Measurements from ENCODE around the gene LRRIQ1. TPM values are rescaled to one million over a fixed set of nuclear protein-coding genes. Genes with fewer than 3 reads are reported as not detected.
"Not testable (repeated sequence)": the region's sequence is repeated elsewhere in the genome, so short reads cannot be mapped to it uniquely, and the experiment has no call there.

Gene LRRIQ1
- polyA plus RNA-seq, 1 donor from 2014 or later: 11.8 TPM

- Histone ChIP-seq H2AFZ (ENCODE audit: low read depth, low read length) (no peak overlapping the region), H3K9me3 (ENCODE audit: low read length) (no peaks in the 10 kb centered on the region), H3K36me3 (ENCODE audit: insufficient read depth, low read length) (no peaks in the 10 kb centered on the region), H3K9ac (ENCODE audit: low read length) (no peak overlapping the region), H3K27ac (ENCODE audit: low read length) (no peak overlapping the region), H3K79me2 (replicated peaks; ENCODE audit: insufficient read depth, low read length) (no peaks in the 10 kb centered on the region), H3F3A (ENCODE audit: insufficient read depth, low read length, poor library complexity, severe bottlenecking) (no peaks in the 10 kb centered on the region), H4K20me1 (ENCODE audit: insufficient read depth) (no peaks in the 10 kb centered on the region), H3K4me2 (ENCODE audit: low read length) (no peak overlapping the region), H3K9me2 (ENCODE audit: insufficient read depth, low read length) (no peaks in the 10 kb centered on the region), H3K4me3 (ENCODE audit: low read length) (no peak overlapping the region), H3K27me3 (ENCODE audit: insufficient read depth, low read depth, low read length) (no peaks in the 10 kb centered on the region)
- TF ChIP-seq RAD21 (conservative IDR thresholded peaks at IDR 0.05) (no peak), TAF1 (IDR thresholded peaks at IDR 0.05; ENCODE audit: low read depth) (no peak), EP300 (conservative IDR thresholded peaks at IDR 0.05; ENCODE audit: poor library complexity, severe bottlenecking) (no peak), EZH2 (IDR thresholded peaks at IDR 0.05; ENCODE audit: borderline replicate concordance, insufficient read depth, low read length, poor library complexity, severe bottlenecking) (no peak), MXI1 (conservative IDR thresholded peaks at IDR 0.05; ENCODE audit: poor library complexity, severe bottlenecking) (no peak), POLR2AphosphoS5 (IDR thresholded peaks at IDR 0.05) (no peak), REST (IDR thresholded peaks at IDR 0.05; ENCODE audit: borderline replicate concordance) (no peak), SMC3 (conservative IDR thresholded peaks at IDR 0.05; ENCODE audit: poor library complexity) (no peak), CTCF (IDR thresholded peaks at IDR 0.05; ENCODE audit: poor library complexity, severe bottlenecking) (no peak)
These were observed 154.6 kb downstream of the LRRIQ1 start for GRCh38 chr12:85190728-85191127.

GRCh38 chr12:85203809-85204208, 167.7 kb downstream of the LRRIQ1 start:
- not testable (repeated sequence) for H3K9ac ChIP-seq (ENCODE audit: low read length); H4K20me1 ChIP-seq (ENCODE audit: insufficient read depth); H3K79me2 ChIP-seq (replicated peaks; ENCODE audit: insufficient read depth, low read length); H3K4me3 ChIP-seq (ENCODE audit: low read length); H3K27ac ChIP-seq (ENCODE audit: low read length); H3K36me3 ChIP-seq (ENCODE audit: insufficient read depth, low read length); H3F3A ChIP-seq (ENCODE audit: insufficient read depth, low read length, poor library complexity, severe bottlenecking); H2AFZ ChIP-seq (ENCODE audit: low read depth, low read length); H3K27me3 ChIP-seq (ENCODE audit: insufficient read depth, low read depth, low read length); H3K4me2 ChIP-seq (ENCODE audit: low read length); H3K9me3 ChIP-seq (ENCODE audit: low read length); H3K9me2 ChIP-seq (ENCODE audit: insufficient read depth, low read length)

- H3K4me3 ChIP-seq (ENCODE audit: low read length): no peak overlapping the region
- no peak for TF ChIP-seq TAF1 (IDR thresholded peaks at IDR 0.05; ENCODE audit: low read depth)
- no peak for TF ChIP-seq CTCF (IDR thresholded peaks at IDR 0.05; ENCODE audit: poor library complexity, severe bottlenecking)
- TF ChIP-seq MXI1 (conservative IDR thresholded peaks at IDR 0.05; ENCODE audit: poor library complexity, severe bottlenecking): no peak
- H2AFZ ChIP-seq (ENCODE audit: low read depth, low read length): no peak overlapping the region
These were observed 170.4 kb downstream of the LRRIQ1 start for GRCh38 chr12:85206543-85206942.

GRCh38 chr12:85224339-85224738, 188.2 kb downstream of the LRRIQ1 start:
- H3K9me3 ChIP-seq (ENCODE audit: low read length); H3K4me3 ChIP-seq (ENCODE audit: low read length); H3K79me2 ChIP-seq (replicated peaks; ENCODE audit: insufficient read depth, low read length); H3K27me3 ChIP-seq (ENCODE audit: insufficient read depth, low read depth, low read length); H3K4me2 ChIP-seq (ENCODE audit: low read length); H3K36me3 ChIP-seq (ENCODE audit: insufficient read depth, low read length); H3K9me2 ChIP-seq (ENCODE audit: insufficient read depth, low read length); H4K20me1 ChIP-seq (ENCODE audit: insufficient read depth); H3K9ac ChIP-seq (ENCODE audit: low read length); H3F3A ChIP-seq (ENCODE audit: insufficient read depth, low read length, poor library complexity, severe bottlenecking); H3K27ac ChIP-seq (ENCODE audit: low read length); H2AFZ ChIP-seq (ENCODE audit: low read depth, low read length): not testable (repeated sequence)

More at GRCh38 chr12:85206543-85206942, 170.4 kb downstream of the LRRIQ1 start:
- Histone ChIP-seq H3K9ac (ENCODE audit: low read length) (no peak overlapping the region), H3K27ac (ENCODE audit: low read length) (no peak overlapping the region), H3K9me3 (ENCODE audit: low read length) (no peaks in the 10 kb centered on the region), H4K20me1 (ENCODE audit: insufficient read depth) (no peaks in the 10 kb centered on the region), H3K27me3 (ENCODE audit: insufficient read depth, low read depth, low read length) (no peaks in the 10 kb centered on the region), H3K4me2 (ENCODE audit: low read length) (no peak overlapping the region), H3F3A (ENCODE audit: insufficient read depth, low read length, poor library complexity, severe bottlenecking) (no peaks in the 10 kb centered on the region), H3K36me3 (ENCODE audit: insufficient read depth, low read length) (no peaks in the 10 kb centered on the region), H3K9me2 (ENCODE audit: insufficient read depth, low read length) (no peaks in the 10 kb centered on the region), H3K79me2 (replicated peaks; ENCODE audit: insufficient read depth, low read length) (no peaks in the 10 kb centered on the region)
